ENCODE results near the gene ACSF3.
"Not testable (repeated sequence)": the region's sequence is repeated elsewhere in the genome, so short reads cannot be mapped to it uniquely, and the experiment has no call there.

Gene ACSF3

DNA sequence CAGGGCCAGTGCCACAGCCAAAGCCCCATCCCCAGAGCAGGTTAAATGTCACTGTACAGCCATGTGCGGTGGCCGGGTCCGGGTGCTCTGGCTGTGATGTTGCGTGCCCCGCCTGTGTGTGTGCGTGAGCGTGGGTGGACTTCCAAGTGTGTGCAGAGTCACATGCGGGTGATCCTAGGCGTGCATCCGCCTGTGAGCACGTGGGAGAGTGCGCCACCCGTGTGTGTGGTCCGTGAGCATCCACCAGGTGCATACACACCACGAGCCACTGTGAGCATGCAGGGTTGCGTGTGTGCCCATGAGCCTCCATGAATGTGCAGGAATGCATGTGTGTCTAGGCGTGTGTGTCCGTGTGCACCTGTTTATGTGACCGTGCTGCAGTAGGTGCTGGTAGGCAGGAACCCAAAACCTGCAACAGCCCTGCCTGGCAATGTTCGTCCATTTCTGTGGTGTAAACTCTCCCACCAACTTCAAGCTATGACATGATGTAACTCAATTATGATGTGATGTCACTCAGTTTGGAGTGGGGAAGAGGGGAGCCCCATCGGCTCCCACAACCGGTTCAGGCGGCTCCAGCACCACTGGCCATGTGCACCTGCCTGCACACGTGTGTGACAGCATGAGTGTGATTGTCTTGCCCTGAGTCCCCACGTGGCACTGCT lies 37.6 kb upstream of the ACSF3 start:
- no peak for DNase-seq (ENCODE audit: low spot score)

DNA sequence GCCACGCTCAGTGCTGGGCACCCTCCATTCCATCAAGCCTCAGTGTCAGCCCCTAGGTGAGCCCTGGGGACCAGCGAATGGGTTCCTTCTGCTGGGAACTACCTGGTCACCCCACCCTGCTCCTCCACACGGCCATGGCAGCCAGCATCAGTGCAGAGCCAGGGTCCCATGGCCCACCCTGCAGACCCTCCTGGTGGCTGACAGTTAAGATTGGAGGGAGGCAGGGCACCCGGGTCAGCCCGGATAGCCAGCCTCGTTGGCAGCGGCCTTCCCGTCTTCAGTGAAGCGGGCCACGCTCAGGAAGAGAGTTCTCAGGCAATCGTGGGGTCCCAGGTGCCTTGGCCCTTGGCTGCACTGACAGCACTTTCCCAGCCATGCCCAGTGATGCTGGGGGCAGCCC lies 37.1 kb upstream of the ACSF3 start:
- no peak for DNase-seq (ENCODE audit: low spot score)

GRCh38 chr16:89057738-89058137 lies 35.9 kb upstream of the ACSF3 start:
- no peak for DNase-seq (ENCODE audit: low spot score)

- no peak for DNase-seq (ENCODE audit: low spot score)
These were observed 34.8 kb upstream of the ACSF3 start for GRCh38 chr16:89058812-89059211.

DNA sequence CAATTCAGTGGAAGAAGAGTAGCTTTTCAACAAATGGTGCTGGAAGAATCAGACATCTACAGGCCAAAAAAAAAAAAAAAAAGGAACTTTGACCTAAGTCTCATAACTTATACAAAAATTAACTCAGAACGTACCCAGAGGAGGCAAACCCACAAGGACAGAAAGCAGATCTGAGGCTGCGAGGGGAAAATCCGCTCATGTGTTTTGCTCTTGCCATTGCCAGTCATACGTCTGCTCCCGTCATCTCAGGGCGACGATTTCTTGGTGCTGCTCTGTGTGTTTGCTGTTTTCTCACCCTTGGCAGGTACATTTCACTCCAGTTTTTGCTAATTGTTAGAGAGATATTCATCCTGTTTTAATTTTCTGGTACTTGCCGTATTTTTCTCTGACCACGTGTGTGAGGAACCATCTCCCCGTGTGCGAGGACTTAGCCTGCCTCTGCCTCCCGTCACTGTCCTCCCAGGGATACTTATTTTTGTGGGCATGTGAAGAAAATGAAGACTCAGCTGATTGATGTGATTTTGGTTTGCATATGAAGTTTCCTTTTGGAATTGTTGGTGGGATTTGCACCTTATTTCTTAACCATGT lies 33.4 kb upstream of the ACSF3 start:
- no peak for DNase-seq (ENCODE audit: low spot score)

GRCh38 chr16:89061086-89061485 lies 32.6 kb upstream of the ACSF3 start:
- DNase-seq (ENCODE audit: low spot score), result no peak

GRCh38 chr16:89061590-89062380 lies 31.9 kb upstream of the ACSF3 start:
- no peak for DNase-seq (ENCODE audit: low spot score)

DNA sequence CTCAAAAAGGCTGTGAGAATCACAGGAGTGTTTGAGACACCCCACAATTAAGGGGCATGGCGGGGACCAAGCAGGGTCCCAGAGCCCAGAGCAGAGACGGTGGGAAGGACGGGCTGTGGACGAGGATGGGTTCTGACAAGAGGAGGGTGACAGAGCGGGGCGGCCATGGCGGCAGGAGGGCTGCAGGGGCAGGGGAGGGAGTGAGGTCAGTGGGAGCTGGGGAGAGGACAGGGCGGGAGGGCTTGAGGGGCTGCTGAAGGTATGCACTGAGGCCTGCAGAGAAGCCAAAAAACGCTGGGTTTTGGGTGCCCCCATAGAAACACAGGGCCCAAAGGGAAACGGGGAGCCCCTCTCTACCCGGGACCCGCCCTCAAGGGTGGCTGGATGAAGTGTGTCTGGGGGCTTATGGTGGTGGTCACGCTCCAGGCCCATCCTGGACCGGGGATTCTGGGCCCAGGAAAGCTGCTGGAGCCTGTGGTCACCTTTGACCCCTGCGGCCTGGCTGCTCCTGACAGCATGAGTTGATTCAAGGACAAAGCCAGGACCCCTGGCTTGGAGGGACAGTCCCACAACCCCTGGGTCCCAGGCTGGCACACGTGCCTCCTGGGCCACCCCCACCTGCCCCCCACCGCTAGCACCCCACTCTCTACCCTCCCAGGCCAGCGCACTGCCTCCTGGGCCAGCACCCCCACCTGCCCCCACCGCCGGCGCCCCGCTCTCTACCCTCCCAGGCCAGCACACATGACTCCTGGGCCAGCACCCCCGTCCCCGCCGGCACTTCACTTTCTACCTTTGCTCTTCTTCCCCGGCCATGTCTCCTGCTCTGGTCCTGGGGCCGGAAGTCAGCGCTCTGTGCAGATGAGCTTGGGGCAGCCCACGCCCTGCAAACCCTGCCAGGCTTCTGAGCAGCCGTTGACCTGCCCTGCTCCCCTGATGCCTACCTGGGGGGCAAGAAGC lies 31.0 kb upstream of the ACSF3 start:
- no peak for DNase-seq (ENCODE audit: low spot score)

GRCh38 chr16:89063768-89064320 lies 29.8 kb upstream of the ACSF3 start:
- no peak for DNase-seq (ENCODE audit: low spot score)

DNA sequence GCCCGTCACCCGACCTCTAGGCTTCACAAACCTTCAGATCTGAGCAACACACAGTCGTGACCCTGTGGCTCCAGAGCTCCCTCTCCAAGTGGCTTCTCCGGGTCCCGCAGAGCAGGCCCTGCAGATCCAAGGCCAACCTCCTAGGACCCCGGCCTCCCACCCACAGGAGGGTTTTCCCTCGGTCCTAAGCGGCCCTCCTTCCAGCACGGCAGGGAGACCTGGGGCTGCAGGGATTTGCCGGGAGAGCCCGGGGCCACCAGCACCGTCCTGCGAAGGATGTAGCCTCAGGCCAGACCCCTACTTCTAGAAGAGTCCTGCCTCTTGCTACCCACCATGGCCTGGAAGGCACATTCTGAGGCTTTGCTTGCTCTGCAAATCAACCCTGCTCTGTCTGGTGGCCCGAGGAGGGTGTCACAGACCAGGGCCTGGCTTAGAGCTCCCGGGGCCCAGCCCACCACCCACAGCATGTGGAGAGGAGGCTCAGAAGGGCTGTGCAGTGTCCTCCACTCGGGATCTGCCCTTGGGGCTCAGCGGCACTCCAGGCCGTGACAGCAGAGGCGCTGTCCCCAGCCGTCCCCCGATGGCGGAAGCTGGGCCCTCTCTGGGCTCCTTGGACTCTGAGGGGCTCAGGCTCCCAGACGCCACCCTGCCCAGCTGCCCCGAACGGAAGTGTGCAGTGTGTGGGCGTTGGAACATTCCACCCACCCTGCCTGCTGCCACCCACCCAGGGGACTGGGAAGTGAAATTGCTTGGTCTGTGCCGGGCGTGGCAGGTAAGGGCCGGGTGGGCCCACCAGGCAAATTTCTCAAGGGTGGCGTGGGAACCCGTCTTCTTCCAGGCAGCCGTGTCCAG lies 28.8 kb upstream of the ACSF3 start:
- DNase-seq (ENCODE audit: low spot score), result no peak

- DNase-seq (ENCODE audit: low spot score), result no peak
These were observed 28.2 kb upstream of the ACSF3 start for GRCh38 chr16:89065458-89065822.

DNA sequence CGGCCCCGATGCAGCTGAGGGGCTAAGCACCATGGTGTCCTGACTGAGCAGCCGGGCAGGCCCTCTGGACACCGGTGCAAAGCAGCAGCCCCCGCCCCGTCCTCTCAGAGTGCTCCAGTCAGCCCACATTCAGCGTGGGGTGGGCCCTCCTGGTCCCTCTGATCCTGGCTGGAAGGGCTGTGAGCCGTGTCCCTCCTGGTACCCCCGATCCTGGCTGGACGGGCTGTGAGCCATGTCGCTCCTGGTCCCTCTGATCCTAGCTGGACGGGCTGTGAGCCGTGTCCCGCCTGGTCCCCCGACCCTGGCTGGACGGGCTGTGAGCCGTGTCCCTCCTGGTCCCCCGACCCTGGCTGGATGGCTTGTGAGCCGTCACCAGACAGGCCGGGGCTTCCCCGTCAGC lies 26.9 kb upstream of the ACSF3 start:
- no peak for DNase-seq (ENCODE audit: low spot score)

DNA sequence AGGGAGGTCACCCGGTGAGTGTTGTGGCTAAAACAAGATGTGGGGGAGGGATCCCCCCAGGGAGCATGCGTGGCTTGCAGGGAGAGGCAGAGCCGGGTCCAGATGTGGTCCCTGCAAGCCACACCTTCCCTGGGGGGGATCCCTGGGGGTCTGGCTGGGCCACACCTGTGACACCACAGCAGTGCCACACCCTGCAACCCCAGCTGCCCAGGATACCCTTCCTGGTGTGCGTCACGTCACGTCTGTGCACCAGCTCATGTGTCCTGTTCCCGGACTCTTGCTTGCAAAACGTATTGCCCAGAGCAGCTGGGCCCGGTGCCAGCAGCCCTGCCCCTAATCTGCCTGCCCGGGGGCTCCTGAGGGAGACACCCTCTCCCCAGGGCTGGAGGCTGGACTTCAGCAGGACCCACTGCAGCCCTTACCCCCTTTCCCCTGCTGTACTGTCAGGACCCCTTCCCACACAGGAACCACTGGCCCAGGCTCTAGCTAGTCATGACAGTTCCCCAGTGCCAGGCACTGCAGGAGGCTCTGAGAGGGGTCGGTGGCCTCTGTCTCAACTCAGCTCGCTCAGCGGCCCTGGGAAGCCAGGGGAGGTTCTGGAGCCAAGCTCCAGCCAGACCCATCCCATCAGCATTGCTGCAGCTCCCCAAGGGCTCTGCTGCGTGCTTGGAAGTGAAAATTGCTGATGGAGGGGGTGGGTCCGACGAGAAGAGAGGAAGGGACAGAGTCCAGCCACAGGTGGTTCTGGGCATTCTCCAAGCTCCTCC lies 25.8 kb upstream of the ACSF3 start:
- DNase-seq (ENCODE audit: low spot score), result no peak

GRCh38 chr16:89068814-89069616 lies 24.6 kb upstream of the ACSF3 start:
- not testable (repeated sequence) for DNase-seq (ENCODE audit: low spot score)

GRCh38 chr16:89069920-89070319 lies 23.7 kb upstream of the ACSF3 start:
- no peak for DNase-seq (ENCODE audit: low spot score)

DNA sequence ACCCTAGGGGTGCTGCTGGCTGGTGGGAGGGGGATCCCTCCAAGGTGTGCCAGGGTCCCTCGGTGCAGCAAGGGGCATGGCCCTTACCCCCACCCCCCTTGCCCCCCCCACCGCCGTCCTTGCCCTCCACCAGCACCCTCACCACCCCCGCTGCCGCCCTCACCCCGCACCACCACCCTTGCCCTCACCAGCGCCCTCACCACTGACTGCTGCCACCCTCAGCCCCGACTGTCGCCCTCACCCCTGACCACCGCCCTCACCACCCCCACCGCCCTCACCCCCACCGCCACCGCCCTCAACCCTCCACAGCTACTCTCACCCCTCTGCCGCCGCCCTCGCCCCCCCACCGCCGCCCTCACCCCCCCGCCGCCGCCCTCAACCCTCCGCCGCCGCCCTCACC lies 23.1 kb upstream of the ACSF3 start:
- DNase-seq (ENCODE audit: low spot score), result no peak

GRCh38 chr16:89071686-89072547 lies 21.7 kb upstream of the ACSF3 start:
- DNase-seq (ENCODE audit: low spot score), result no peak

DNA sequence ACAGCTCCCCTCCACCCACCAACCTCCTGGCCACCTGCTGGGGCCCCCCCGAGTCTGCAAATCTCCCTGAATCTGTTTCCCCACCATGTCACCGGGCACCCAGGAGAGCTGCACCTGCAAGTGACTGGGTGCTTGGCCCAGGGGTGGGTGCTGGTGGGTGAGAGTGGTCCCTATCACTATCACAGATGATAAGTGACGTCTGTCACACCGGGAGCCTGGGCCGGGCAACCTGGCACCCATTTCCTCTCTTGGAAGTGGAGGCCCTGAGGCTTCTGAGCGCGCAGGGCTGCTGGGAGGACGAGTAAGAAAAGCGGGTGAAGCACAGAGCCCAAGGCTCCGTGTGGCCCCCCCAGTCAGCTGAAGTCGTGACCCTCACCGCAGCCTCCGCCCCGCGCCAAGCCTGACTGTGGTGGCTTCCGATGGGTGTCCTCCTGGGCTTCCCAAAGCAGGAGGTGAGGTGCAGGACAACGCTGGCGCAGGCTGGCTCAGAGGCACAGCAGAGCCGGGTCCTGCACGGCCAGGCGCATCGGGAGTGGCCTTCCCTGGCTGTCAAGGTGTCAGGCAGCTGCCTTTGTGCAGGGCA lies 21.0 kb upstream of the ACSF3 start:
- DNase-seq (ENCODE audit: low spot score), result no peak

All from COLO829 (cell line).